GM12865 (cell line): ENCODE data around the gene CACNA1F.
"Not testable (repeated sequence)": the region's sequence is repeated elsewhere in the genome, so short reads cannot be mapped to it uniquely, and the experiment has no call there.

ENCODE experiments used
- DNase-seq: peaks from one replicate; pipeline ENCODE4 v3.0.0; 2010; ENCODE audit warnings: low read depth
- H3K4me3 ChIP-seq: 2 replicates; pipeline ENCODE4 v1.5.1; 2011; ENCODE audit warnings: mild to moderate bottlenecking, low read depth, low read length, control low read depth
- TF ChIP-seq, protein P1 (sequence below): IDR thresholded peaks from 2 replicates; pipeline ENCODE4 v1.5.1; 2011; ENCODE audit warnings: low read length, control low read depth, low read depth, inconsistent platforms; ENCODE audit not compliant: insufficient read depth; ENCODE audit errors: missing control alignments

The CACNA1F gene

DNA sequence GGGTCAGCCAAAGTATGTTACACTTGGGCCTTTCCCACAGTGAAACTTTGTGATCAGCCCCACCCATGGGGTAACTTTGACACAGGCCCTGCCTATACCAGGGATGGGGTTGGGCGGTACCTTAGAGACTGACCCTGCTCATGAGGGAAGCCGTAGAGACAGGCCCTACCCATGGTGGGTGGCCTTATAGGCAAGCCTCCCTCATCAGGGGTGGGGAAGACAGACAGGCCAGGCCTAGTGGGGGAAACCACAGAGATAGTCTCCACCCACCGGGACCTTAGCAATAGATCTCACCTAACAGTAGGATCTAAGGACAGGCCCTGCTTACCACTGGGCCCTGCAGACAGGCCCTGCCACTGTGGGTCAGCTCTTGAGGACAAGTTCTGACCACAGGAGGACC is 54.6 kb downstream of the CACNA1F start:
- TF ChIP-seq, protein P1, sequence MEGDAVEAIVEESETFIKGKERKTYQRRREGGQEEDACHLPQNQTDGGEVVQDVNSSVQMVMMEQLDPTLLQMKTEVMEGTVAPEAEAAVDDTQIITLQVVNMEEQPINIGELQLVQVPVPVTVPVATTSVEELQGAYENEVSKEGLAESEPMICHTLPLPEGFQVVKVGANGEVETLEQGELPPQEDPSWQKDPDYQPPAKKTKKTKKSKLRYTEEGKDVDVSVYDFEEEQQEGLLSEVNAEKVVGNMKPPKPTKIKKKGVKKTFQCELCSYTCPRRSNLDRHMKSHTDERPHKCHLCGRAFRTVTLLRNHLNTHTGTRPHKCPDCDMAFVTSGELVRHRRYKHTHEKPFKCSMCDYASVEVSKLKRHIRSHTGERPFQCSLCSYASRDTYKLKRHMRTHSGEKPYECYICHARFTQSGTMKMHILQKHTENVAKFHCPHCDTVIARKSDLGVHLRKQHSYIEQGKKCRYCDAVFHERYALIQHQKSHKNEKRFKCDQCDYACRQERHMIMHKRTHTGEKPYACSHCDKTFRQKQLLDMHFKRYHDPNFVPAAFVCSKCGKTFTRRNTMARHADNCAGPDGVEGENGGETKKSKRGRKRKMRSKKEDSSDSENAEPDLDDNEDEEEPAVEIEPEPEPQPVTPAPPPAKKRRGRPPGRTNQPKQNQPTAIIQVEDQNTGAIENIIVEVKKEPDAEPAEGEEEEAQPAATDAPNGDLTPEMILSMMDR, result no peak
- H3K4me3 ChIP-seq, result no peak overlapping the region
- DNase-seq, result no peak

DNA sequence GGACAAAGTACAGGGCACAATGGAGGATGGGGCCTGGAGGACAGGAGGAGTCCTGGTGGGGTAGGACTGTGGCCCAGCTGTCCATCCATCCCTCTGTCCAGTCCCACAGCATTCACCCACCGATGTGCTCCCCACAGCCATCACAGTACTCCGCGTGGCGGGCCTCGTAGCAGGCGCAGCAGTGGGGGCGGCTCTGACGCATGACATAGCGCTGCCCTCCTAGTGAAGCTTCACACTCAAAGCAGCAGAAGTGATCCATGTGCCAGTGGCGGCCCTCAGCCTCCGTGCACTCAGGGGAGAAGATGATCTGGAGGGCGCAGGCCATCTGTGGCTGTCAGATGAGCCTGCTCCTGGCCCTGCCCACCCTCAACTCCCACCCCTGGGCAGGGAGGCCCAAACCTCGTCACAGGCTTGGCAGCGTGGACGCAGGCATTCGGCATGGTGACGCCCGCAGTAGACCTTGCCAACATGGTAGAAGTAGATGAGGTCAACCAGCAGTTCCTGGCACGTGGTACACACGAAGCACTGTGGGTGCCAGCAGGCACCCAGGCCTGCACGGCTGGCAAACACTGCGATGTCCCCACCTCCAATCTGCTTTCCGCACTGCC is 55.2 kb downstream of the CACNA1F start:
- TF ChIP-seq, protein P1, result no peak
- no peak overlapping the region for H3K4me3 ChIP-seq
- no peak for DNase-seq

DNA sequence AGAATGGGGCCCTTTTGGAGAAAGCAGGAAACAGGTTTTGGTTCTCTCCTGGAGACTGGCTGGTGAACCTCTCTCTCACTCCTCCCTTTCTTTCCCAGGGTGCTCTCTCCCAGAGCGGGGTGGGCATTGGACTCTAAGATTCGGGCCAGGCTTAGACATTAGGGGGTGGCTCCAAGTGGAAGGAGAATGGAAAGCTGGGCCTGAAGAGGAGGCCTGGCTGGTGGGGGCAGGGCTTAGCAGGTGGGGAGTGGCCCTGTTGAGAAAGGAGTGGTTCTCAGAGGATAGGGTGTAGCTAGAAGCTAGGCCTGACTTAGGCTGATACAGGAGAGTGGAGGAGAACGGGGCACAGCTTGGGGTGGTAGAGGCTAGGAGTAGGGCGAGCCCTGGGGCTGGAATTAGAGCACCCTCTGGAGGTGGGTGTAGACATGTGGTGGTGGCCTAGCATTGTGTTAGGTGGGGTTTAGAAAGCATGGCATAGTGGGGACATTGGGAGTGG is 55.8 kb downstream of the CACNA1F start:
- DNase-seq, result no peak
- TF ChIP-seq, protein P1, result no peak
- no peak overlapping the region for H3K4me3 ChIP-seq

DNA sequence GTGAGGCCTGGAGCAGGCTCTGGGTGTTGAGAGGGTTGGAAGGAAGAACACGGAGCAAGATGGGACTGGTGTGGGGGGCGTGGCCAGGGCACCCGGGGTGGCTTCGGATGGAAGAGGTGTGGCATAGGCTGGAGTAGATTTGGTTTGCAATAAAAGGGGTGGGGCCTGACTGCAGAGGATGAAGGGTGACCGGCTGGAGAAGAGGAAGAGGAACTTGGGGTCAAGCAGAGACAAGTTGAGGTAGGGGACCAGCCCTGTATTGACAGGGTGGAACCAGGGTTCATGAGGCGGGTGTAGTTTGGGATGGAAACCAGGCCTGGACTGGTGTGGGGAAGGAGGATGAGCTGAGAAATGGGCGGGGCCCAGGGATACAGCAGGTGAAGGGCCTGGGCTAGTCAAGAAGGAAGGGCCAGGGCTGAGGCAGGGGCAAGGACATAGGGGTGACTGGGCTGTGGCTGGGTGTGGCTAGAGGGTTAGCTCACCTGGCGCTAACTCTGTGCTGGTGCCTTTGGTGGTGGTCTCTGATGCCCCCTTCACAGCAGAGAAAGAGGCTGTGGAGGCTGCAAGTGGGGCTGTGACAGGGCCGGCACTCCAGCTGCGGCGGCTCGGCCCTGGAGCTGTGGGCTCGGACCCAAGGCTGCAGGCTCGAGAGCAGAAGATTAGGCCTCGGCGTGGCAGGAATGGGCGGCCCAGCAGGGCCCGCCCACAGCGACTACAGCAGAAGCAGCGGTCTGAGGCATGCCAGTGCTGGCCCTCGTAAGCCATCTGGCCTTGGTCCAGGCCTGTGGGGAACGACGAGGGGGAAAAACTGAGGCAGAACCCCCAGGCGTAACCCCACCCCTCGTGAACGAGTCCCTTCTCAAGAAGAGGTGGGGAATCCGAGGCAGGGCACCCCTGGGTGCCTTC is 56.5 kb downstream of the CACNA1F start:
- no peak overlapping the region for H3K4me3 ChIP-seq
- TF ChIP-seq, protein P1, result no peak
- no peak for DNase-seq

DNA sequence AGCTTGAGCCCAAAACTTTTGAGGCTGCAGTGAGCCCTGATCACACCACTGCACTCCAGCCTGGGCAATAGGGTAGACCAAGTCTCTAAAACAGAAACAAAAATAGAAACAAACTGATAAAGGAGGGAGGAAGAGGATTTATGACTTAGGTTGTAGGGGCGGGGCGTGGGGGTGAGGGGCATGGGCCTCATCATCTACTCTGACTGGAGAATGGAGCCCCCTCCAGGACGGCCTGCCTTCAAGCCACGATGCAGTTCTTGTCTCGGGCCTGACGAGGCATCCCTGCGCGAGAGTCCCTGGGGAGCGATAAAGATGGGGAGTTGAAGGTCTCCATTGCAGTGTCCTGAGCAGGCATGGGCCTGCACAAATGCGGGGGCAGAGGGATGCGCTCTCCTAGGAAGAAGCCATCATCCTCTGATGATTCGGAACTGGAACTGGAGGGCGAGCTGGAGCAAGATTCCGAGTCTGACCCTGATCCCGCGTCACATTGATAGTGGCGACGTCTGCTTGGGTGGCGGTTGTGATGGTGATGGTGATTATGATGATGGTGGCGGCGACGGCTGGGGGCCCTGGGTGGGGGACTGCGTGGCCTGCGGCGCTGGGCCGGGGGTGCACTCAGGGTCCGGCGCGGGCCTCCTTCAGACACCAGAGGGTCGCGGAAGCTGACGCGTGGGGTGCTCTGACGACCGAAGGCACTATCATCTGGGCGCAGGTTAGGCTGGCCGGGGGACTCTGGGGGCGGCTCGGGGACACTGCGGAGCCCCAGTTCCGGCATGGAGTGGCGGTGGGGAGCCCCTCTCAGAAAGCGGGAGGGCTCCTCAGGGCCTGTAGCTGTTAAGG is 57.5 kb downstream of the CACNA1F start:
- no peak overlapping the region for H3K4me3 ChIP-seq
- DNase-seq, result no peak
- TF ChIP-seq, protein P1, result no peak

DNA sequence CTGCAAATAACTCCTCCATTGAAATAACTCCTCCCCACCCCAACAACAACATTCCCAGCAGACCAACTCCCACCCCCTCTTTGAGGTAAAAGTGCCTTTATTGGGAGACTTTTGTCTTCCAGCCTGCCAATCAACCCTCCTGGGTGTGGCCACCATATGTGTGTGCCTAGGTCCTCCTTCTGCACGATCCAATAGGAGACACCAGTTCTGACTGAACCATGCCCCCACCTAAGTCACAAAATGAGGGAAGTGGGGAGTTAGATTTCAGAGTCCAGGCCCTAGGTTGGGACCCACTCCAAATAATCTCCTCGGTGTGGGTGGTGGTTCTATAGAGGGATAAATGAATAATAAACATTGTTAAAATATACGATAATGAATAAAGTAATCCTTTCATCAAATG is 58.4 kb downstream of the CACNA1F start:
- DNase-seq, result no peak
- no peak overlapping the region for H3K4me3 ChIP-seq
- TF ChIP-seq, protein P1, result no peak

DNA sequence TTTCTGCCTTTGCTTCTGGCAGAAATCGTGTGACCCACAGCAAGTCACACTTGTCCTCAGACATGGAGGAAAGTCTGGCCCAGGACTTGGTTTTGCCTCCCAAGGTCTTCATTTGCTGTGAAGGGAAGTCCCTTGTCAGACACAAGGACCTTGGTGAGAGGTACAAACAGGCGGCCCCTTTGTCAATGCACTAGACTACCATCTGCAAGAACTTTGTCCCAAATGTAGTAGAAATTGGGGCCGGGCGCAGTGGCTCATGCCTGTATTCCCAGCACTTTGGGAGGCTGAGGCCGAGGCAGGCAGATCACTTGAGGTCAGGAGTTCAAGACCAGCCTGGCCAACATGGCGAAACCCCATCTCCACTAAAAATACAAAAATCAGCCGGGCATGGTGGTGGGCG is 59.6 kb downstream of the CACNA1F start:
- not testable (repeated sequence) for H3K4me3 ChIP-seq, DNase-seq
